OCI-M2 (cell line): ENCODE measurements around the gene HDAC10.
"Not testable (repeated sequence)": the region's sequence is repeated elsewhere in the genome, so short reads cannot be mapped to it uniquely, and the experiment has no call there.

Experiments
- DNase-seq: peaks from one replicate; lab custom pipeline; 2025; ENCODE audit not compliant: unreplicated experiment; lab: John Stamatoyannopoulos, UW

HDAC10 gene

DNA sequence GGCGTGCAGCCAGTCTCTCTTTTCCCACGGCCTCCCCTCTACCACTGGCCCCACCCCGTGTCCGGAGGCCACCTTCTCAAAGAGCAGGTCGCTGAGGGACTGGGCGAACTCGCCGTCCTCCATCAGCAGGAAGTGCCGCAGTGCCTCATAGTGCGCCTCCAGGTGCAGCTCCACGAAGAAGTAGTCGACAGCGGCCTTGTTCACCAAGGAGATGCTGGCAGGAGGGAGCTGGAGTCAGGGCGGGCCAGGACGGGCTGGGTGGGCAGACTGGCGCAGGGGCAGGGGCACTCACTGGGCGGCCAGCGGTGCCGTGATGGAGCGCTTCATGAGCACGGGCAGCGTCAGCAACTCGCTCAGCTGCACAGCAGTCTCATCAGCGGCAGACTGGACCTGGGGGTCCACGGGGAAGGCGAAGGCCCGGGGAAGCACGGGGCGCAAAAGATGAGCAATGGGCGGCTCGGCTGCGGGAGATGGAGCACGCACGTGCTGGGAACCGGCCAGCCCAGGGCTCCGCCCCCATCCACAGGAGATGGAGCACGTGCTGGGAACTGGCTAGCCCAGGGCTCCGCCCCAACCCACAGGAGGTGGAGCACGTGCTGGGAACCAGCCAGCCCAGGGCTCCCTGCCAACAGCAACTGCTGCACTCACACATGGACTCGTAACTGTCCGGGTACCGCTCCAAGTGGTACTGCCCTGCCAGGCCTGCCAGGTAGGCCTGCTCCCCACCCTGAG is 31.9 kb downstream of the HDAC10 start:
- DNase-seq, result no peak

DNA sequence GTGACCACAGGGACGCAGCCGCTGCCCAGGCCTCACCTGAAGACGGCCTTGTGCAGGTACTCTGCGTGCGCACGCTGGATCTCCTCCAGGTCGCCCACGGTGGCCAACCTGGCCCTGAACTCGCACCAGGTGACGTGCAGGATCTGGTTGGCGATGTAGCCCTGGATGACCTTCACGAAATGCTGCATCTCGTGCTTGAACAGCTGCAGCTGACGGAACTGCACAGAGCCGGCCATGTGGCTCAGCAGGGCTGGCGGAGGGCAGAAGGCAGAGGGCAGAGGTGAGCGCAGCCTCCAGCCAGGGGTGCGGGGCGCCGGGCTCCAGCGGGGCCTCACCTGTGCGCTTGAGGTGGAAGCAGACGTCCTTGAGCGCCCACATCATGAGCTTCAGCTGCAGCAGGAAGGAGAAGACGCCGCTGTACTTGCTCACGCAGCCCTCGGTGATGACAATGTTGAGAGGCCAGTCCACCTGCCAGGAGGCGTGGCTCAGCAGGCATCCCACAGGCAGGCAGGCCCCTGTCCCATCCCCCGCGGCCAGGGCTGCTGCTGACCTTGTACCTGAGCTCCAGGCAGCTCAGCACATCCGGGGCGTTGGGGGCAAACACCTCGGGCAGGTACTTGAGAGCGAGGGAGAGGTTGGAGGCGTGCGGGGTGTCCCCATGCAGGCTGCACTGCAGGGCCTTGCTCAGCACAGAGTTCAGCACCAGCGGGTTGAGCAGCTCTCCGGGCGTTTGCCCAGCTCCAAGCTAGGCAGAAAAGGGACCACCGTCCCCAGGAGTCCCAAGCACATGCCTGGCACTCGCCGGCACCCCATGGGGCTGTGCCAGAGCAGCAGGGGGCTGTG is 32.7 kb downstream of the HDAC10 start:
- DNase-seq, result no peak

DNA sequence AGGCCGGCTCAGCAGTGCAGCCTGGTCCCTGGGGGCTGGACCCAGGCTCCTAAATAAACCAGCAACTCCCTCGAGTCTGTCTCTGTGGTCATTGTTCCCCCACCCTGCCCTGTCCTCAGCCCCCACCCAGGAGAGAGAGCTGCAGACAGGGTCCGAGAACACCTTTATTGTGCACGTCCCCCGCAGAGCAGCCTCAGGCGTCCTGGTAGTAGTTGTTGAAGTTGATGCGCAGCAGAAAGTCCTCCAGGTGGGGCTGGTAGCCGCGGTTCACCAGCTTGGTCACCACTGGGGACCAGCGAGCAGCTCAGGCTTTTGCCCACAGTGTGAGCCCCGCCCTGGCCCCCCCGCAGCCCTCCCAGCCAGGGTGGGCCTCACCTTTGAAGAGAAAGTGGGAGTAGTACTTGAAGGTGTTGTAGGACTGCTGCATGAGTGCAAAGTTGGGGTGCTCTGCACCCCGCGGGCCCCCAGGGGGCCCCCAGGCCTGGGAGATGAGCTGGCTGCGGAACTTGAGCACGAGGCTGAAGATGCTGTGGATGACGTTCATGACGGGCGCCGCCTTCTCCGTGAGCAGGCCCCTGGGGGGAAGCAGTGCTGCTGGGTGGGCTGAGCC is 33.4 kb downstream of the HDAC10 start:
- no peak for DNase-seq

DNA sequence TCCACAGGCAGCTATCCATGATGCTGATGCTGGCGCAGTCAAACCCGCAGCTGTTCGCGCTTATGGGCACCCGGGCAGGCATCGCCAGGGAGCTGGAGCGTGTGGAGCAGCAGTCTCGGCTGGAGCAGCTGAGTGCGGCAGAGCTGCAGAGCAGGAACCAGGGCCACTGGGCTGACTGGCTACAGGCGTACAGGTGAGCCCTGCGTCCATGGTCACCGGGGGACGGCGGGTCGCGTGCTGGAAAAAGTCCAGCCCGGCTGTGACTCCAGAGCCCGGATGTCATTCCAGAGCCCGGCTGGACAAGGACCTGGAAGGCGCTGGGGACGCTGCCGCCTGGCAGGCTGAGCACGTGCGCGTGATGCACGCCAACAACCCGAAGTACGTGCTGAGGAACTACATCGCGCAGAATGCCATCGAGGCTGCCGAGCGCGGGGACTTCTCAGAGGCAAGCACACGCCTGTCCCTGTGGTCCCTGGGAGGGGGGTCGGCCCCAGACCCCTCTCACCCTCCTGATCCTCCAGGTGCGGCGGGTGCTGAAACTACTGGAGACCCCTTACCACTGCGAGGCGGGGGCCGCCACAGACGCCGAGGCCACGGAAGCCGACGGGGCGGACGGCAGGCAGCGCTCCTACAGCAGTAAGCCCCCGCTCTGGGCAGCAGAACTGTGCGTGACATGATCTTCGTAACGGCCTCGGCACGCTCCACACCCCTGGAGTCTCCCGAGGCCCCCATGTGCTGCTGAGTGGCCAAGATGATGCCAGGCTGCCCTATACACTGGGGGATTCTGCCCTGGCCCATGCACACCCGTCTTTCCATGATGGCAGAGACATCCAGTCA is 34.2 kb downstream of the HDAC10 start:
- no peak for DNase-seq

DNA sequence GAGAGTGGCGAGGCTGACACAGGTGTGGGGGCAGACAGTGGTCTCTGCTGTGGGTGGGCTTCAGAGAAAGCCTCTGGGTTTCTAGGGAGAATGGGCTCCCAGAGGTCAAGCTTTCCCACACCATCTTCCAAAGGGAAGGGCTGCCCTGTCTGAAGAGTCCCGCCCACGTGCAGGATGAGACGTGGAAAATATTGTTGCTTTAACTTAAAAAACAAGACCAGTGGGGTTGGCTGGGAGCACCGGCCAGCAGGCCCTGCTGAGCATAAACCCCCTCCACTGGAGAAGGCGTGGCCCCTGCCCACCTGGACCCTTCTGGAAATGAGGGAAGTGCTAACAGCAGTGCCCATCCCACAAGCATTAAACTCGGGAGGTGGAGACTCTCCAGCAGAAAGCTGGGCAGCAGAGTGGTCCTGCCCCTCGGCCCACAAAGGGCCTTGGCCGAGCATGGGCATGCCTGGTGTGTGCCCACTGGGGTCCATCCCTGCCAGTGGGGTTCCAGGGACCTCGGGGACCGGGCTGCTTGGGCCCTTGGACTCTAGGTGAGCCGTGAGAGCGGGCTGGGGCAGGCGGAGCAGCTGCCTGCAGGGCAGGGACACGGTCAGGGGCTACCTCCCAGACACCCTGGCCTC is 34.9 kb downstream of the HDAC10 start:
- no peak for DNase-seq

DNA sequence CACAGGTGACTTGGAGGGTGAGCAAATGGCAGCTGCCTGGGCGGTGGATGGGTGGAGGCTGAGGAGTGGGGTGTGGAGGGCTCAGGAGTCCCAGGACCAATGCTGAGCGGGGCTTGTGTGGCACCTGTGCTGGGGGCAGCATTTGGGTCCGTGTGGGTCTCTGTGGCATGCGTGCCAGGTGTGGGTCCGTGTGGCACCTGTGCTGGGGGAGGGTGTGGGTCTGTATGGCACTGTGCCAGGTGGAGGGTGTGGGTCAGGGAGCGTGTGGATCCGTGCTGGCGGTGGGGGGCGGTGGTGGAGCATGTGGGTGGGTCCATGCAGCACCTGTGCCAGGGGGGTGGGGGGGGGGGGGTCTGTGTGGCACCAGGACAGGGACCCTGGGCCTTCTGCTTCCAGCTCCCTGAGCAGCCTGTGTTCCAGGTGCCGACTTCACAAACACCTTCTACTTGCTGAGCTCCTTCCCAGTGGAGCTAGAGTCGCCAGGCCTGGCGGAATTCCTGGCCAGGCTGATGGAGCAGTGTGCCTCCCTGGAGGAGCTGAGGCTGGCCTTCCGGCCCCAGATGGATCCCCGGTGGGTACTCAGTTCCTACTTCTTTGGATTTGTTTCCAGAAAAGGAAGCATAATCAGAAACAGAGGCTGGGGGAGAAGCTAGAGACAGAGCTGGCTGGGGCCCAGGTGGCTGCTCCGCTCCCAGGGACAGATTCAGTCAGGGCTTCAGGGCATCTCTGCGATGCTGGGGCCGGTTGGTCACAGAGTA is 35.6 kb downstream of the HDAC10 start:
- no peak for DNase-seq

DNA sequence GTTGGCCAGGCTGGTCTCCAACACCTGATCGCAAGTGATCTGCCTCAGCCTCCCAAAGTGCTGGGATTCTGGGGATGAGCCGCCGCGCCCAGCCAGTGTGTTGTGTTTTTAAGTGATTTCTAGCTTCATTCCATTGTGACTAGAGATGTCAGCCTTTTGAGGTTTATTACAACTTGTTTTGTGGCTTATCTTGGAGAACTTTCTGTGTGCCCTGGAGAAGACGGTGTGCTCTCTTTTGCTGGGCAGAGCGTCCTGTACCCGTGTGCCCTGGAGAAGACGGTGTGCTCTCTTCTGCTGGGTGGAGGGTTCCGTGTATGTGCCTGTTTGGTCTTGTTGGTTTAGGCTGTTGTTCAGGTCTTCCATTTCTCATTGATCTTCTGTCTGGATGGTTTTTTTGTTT is 37.8 kb downstream of the HDAC10 start:
- no peak for DNase-seq

DNA sequence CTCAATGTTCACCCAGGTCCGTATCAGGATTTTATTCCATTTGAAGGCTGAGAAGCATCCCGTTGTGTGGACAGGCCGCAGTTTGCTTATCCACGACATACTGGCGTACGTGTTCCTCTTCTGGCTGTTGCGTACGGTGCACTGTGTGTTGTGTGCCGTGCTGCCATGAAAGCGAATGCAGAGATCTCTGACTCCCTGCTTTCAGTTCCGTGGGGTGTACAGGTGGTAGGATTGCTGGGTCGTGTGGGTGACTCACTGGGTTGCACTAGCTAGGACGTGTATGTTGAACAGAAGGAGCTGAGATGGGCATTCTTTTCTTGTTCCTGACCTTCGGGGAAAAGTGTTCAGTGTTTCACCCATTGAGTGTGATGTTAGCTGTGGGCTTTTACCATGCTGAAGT is 39.9 kb downstream of the HDAC10 start:
- DNase-seq, result no peak

DNA sequence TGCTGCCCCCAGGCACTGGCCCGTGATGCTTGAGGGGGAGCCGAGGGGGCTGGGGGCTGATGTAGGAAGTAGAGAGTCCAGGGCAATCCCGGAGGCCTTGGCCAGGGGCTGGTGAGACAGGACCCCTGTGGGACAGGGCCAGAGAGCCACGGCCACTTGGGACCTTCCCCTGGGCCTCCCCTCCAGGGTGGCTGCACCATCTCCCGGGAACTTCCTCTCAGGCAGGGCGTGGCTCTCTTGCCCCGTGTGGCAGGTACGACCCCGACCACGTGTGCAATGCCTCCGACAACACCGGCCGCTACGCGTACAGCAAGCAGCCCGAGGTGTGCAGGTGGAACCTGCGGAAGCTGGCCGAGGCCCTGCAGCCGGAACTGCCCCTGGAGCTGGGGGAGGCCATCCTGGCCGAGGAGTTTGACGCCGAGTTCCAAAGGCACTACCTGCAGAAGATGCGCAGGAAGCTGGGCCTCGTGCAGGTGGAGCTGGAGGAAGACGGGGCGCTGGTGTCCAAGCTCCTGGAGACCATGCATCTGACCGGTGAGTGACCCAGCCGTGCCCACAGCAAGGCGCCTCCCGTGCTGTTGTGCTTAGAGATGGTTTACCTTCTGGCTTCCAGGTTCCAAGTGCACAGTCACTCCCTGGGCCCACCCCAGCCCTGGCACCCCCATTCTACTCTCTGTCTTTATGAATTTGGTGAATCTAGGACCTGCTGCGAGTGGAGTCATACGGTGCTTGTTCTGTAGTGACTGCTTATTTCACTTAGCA is 40.5 kb downstream of the HDAC10 start:
- no peak for DNase-seq

DNA sequence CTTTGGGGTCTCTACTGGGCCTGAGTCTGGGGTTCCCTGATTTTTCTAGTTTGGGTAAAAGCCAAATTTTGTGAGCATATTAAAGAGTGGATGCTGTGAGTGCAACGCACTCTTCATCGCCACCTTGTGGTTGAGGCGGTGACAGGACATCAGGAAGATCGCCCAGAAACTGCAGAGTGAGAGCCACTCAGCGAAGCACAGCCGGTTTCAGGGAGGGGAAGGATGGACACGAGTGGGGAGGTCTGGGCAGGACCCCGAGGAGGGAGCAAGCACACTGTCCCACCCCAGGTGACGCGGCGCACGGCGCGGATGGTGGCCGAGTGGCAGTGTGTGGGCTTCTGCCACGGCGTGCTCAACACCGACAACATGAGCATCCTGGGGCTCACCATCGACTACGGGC is 41.2 kb downstream of the HDAC10 start:
- DNase-seq, result no peak

DNA sequence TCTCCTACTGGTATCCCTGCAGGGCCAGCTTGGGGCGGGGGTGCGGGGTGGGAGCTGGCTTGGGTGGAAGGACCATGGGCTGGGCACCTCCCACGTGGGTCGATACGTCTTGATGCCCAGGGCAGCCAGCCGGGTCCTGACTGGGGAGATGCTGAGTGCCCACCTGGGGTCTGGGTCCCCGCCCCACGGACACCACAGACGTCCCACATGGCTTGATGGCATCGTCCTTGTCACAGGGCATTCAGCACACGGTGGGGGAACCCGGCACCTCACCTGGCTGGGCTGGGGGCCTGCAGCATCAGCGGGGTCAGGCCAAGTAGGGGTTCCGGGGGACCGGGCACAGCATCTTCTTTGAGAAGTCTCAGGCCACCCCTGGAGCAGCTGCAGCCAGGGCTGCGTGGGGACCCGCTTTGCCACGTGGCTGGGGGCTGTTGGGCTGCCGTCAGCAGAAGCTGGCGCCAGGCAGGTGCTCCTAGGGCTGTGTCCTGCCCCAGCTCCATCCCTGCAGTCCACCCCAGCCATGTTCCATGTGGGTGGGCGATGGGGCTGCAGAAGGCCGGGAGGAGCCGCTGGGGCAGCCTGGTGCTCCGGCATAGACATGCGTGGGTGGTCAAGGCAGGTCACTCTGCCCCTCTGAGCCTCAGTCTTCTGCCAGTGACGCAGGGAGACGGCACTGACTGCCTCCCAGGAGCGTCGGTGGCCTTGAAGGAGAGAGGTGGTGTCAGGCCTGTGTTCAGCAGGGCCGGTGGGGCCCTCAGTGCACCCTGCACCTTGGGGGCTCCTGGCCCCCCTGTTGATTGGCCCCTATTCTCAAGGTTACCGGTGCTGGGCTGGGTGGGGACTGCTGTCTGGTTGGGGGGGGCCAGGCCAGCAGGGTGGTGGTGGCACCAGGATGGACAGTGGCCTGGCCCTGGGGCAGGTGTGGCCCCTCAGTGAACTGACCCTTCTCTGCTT is 41.8 kb downstream of the HDAC10 start:
- no peak for DNase-seq

DNA sequence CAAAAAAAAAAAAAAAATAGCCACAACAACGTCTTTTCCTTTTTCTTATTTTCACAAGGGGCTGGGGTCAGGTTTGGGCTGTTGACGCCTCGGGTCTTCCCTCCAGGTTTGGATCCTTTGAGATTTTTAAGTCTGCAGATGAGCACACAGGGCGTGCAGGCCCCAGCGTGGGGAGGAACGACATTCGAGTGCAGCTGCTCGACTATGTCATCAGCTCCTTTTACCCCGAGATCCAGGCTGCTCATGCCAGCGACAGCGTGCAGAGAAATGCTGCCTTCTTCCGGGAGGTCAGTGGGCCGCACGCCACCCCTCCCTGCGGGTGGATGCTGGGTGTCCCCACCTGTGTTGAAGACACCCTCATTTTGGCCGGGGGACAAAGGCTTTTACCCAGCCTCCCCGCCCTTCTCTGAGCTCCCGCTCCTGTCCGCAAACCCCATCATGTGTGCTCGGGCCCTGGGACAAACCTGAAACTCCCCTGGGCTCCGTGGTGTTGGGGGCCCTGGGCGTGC is 42.6 kb downstream of the HDAC10 start:
- no peak for DNase-seq

DNA sequence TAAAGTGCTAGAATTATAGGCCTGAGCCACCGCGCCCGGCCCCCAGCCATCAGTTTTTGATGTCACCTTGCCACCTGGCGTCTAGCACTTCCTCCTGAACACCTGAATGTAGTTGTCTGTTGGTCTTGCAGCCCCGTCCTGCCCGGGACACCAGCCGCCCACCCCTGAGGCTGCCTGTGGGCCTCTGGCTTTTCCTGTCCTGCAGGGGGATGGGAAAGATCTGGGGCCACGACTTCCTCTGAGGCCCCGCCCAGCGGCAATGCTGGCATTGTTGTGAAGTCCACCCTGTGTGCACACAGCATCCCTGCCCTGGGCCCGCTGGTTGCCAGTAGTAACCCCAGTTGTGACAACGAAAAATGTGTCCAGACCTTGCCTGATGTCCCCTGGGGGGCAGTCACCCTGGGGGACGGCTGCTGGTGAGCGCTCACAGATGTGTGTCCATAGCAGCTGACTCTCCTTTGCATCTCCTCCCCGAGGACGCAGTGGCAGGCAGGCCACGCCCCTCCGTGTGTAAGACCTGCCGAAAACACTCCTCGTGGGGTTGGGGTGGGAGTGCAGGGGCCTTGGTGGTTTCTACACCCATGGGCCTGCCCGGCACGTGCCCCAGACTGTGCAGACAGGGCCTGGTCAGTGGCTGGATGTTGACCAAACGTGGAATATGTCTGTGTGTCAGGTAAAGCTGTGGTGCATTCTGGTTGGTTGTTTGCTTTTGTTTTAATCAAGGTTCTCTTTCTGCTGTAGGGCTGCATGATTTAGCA is 43.5 kb downstream of the HDAC10 start:
- DNase-seq, result no peak

DNA sequence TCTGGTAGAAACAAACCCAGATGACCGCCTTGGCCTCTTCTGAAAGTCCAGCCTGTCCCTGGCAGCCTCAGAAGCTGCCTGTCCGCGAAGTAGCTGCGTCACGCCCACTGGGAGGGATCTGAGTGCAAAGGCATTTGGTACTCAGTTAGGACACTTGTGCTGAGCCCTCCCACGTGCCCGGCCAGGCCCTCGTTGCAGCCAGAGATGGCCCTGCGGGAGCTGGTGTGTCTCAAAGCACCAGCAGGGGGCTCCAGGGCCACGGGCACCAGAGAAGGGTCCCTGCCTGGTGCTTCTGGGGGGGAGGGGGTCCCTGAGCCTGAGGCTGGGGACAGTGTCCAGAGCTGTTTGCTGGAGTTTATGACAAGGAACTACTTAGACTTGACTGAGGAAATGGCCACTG is 44.5 kb downstream of the HDAC10 start:
- no peak for DNase-seq

DNA sequence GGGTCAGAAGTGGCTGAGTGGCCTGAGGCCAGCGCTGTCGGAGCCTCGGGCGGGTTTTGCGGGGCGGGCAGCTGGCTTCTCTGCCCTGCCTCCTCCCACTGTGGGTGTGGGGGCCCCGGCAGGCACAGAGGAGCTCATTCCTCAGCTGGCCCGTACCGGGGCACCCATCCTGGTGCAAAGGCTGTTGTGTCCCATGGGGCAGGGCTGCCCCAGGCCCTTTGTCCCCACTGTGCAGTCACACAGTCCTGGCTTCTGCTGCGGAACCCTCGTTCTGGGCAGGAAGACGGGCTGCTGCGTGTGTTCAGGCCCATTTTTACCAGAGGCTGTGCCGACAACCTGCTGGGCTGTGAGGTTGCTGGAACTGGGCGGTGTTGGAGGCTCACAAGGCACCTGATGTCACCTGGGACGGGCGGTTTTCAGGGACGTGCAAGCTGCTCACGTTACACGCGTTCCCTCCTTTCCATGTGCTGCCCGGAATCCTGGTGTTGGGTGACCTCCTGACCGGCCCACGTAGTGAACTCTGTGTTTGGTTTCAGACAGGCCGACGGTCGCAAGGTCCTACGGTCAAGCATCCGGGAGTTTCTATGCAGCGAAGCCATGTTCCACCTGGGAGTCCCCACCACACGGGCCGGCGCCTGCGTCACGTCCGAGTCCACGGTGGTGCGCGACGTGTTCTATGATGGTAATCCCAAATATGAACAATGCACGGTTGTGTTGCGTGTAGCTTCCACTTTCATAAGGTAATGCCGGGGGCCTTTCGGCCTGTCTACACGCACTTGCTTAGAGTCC is 45.1 kb downstream of the HDAC10 start:
- DNase-seq, result no peak

DNA sequence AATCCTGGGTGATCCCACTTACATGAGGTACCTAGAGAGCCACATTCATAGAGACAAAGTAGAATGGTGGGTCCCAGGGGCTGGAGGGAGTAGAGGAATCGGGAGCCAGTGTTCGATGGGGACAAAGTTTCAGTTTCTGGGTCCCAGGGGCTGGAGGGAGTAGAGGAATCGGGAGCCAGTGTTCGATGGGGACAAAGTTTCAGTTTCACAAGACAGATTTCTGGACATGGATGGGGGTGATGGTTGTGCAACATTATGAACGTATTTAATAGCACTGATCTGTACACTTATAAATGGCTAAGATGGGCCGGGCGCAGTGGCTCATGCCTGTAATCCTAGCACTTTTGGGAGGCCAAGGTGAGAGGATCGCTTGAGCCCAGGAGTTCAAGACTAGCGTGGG is 46.1 kb downstream of the HDAC10 start:
- not testable (repeated sequence) for DNase-seq
